Left ventricle myocardium inferior (tissue), 1 donor: ENCODE results near the gene GTF3C1. TPM values are rescaled to one million over a fixed set of nuclear protein-coding genes. Genes with fewer than 3 reads are reported as not detected.

Source experiments
- DNase-seq: peaks from one replicate; pipeline ENCODE4 v3.0.0-alpha.2; 2020
- H3K27ac ChIP-seq: fragments of 200-600 bp; replicated peaks from 2 replicates; pipeline ENCODE4 v1.8.0; 2021
- H3K27me3 ChIP-seq: fragments of 200-600 bp; 2 replicates; pipeline ENCODE4 v1.8.0; 2021; ENCODE audit warnings: low read depth
- H3K36me3 ChIP-seq: fragments of 200-600 bp; 2 replicates; pipeline ENCODE4 v1.8.0; 2021
- H3K4me1 ChIP-seq: fragments of 200-600 bp; 2 replicates; pipeline ENCODE4 v1.8.0; 2021
- H3K4me3 ChIP-seq: fragments of 200-600 bp; 2 replicates; pipeline ENCODE4 v1.8.0; 2021; ENCODE audit warnings: mild to moderate bottlenecking, moderate library complexity
- H3K9me3 ChIP-seq: fragments of 200-600 bp; replicated peaks from 2 replicates; pipeline ENCODE4 v1.8.0; 2021
- intact Hi-C: fragments of 100-400 bp; cut with micrococcal nuclease; formaldehyde crosslinking; loops from one replicate; pipeline ENCODE4 v1.11.0; 2022
- total RNA-seq: library from RNA; stranded (reverse); fragmentation: NEBNext Ultra II Directional; extraction: Animal tissue kit (Norgen Biotek cat#: 25700); gene quantifications from one replicate; pipeline ENCODE4 v1.2.1, GENCODE V29; 2021
- TF ChIP-seq, protein P1 (sequence below): fragments of 200-600 bp; IDR thresholded peaks from 2 replicates; pipeline ENCODE4 v1.8.0; 2021; ENCODE audit warnings: antibody characterized with exemption, mild to moderate bottlenecking, borderline replicate concordance
- donor health status: DM: no; HTN: yes; CAD: no; lungs with severe emphysema.

Gene GTF3C1
- total RNA-seq, 1 donor from 2014 or later: 46.9 TPM

DNA sequence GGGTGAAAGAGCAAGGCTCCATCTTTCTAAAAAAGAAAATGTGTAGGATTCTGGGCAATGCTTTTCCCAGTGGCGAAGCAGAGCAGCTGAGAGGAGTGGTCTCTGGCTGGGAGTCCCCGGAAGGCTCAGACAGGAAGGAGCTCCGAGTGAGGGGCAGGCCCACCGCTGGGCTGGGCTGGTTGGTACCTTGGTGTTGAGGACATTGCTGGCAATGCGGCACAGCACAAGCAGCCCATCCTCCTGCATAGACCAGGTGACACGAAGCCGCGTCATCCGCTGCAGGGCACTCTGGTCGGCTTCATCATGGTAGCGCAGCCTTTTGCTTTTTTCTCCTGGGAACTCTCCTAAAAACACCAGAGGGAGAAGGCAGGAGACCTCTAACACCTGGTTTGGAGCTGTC, 63.9 kb downstream of the GTF3C1 start:
- Histone ChIP-seq H3K4me1 (no peaks in the 10 kb centered on the region), H3K27ac (no peak overlapping the region), H3K36me3 (peaks cover 100% of the 10 kb centered on the region), H3K4me3 (no peak overlapping the region), H3K9me3 (no peaks in the 10 kb centered on the region), H3K27me3 (no peaks in the 10 kb centered on the region)
- TF ChIP-seq, protein P1, sequence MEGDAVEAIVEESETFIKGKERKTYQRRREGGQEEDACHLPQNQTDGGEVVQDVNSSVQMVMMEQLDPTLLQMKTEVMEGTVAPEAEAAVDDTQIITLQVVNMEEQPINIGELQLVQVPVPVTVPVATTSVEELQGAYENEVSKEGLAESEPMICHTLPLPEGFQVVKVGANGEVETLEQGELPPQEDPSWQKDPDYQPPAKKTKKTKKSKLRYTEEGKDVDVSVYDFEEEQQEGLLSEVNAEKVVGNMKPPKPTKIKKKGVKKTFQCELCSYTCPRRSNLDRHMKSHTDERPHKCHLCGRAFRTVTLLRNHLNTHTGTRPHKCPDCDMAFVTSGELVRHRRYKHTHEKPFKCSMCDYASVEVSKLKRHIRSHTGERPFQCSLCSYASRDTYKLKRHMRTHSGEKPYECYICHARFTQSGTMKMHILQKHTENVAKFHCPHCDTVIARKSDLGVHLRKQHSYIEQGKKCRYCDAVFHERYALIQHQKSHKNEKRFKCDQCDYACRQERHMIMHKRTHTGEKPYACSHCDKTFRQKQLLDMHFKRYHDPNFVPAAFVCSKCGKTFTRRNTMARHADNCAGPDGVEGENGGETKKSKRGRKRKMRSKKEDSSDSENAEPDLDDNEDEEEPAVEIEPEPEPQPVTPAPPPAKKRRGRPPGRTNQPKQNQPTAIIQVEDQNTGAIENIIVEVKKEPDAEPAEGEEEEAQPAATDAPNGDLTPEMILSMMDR: no peak
- no peak for DNase-seq
- intact Hi-C loops: no loop called here

DNA sequence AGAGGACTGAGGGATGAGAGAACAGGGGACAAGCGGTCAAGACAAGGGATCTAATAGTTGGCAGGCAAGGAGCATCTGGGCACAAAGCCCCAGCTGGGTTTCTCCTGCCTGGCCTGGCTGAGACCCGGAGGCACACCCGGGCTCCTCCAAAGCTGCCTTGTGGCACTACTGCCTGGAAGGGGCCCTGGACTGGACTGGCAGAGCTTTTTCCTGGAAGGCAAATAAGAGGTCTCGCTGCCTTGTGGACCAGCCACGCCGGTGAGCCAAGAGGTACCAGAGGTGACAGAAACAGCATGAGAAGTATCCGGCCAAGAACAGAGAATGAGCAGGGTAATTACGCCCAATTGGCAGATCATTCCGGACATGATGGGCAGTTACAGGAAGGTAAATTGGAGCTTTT, 64.6 kb downstream of the GTF3C1 start:
- Histone ChIP-seq H3K27ac (no peak overlapping the region), H3K27me3 (no peaks in the 10 kb centered on the region), H3K4me3 (no peak overlapping the region), H3K36me3 (peaks cover 100% of the 10 kb centered on the region), H3K9me3 (no peaks in the 10 kb centered on the region), H3K4me1 (no peaks in the 10 kb centered on the region)
- TF ChIP-seq, protein P1: no peak
- no peak for DNase-seq
- intact Hi-C loops: no loop called here

DNA sequence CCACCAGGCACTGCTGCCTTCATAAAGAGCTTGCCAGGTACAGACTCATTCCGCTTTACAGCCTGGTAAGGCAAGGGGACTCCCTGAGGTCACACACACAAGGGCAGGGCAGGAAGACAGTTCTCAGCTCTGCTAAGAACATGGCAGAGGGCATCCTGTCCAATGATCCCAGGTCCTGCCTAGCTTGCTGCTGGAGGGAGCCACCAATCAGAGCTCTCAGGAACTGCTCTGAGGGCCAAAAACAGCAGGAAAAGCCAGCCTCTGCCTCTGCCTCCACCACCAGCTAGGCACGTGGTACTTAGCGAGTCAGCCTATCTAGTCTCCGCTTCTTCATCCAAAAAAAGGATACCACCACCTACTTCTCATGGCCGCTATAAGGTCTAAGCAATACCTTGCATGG, 66.1 kb downstream of the GTF3C1 start:
- Histone ChIP-seq H3K4me3 (no peak overlapping the region), H3K4me1 (no peaks in the 10 kb centered on the region), H3K36me3 (peaks cover 100% of the 10 kb centered on the region), H3K27ac (no peak overlapping the region), H3K27me3 (no peaks in the 10 kb centered on the region), H3K9me3 (no peaks in the 10 kb centered on the region)
- intact Hi-C loops: no loop called here
- TF ChIP-seq, protein P1: no peak
- DNase-seq: no peak

DNA sequence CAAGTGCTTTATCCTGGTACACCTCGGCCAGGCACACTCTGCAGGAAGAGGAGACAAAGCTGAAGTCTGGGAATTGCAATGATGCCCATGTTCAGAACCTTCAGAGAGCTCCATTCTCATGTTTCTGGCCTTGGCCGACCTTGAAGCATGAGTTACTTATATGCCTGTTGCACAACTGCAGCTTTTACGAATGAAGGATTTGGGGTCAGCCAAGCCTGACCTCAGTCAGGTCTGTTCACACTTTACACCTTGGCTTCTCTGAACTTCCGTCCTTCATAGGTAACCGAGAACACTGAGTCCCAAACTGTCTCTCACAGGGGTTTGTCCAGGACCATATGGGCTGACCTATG, 66.7 kb downstream of the GTF3C1 start:
- no peak overlapping the region for H3K27ac ChIP-seq
- H3K4me3 ChIP-seq: no peak overlapping the region
- H3K36me3 ChIP-seq: peaks cover 100% of the 10 kb centered on the region
- no peaks in the 10 kb centered on the region for H3K9me3 ChIP-seq
- intact Hi-C loops: no loop called here
- DNase-seq: no peak
- no peaks in the 10 kb centered on the region for H3K27me3 ChIP-seq
- TF ChIP-seq, protein P1: no peak
- H3K4me1 ChIP-seq: no peaks in the 10 kb centered on the region

DNA sequence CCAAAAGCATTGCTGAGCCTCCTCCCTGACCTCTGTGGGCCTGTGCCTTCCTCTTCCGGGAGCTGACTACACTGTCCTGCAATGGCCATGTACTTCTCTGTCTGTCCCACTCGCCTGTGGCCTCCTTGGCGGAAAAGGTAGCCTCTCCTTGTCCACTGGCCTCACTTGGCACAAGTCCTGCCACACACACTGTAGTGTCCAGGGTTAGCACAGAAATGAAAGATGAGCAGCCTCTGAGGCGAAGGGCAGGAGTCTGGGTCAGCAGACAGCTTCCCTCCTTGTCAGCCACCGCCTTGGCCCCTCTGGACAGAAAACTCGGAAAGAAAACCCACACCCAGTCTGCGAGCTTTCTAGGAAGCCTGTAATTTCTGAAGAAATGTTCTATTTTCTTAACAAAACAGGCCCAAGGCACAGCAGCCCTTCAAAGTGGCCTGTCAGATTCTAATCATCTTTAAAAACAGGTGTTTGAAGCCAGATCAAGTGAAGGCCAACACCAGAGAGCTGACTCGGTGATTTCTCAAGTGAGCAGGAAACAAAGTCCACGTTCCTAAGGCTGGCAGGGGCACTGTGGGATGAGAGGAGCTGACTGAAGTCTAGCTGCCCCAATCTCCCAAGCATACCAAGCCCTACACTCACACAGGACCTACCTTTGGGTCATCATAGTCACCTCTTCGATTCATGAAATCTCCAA, 67.2 kb downstream of the GTF3C1 start:
- Histone ChIP-seq H3K9me3 (no peaks in the 10 kb centered on the region), H3K27ac (no peak overlapping the region), H3K27me3 (no peaks in the 10 kb centered on the region), H3K4me3 (no peak overlapping the region), H3K36me3 (peaks cover 100% of the 10 kb centered on the region), H3K4me1 (no peaks in the 10 kb centered on the region)
- intact Hi-C loops: no loop called here
- TF ChIP-seq, protein P1: no peak
- no peak for DNase-seq
